ENCODE data around the gene IGSF8.

Gene IGSF8

DNA sequence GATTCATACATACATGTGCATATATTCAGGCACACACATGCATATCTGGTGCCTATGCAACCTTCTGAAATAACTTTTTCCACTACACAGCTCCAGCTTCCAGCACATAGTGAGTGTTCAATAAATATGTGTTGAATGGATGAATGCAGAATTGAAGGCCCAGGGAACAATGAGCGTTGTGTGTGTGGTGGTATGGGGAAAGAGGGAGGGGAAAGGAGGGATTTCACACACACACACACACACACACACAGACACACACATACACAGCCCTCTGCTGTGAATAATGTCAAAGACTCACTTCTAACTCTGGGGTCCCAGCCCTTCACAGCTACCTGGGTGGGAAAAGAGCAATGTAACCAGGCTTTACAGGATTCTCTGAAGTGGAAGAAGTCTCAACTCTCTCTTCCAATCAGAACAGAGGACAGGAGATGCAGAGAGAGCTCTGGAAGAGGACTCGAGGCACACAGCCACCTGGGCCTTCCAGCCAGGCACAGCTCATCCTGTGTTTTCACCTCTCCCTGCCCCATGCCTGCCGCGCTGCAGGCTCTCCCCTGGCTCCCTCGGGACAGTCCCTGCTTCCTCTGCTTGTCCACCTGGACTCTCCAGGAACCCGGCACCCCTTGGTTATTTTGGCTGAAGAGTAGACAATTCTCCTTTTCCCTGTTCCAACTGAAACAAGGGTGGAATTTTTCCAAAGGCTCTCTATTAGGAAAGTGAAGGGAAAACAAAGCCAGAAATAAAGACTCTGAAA is 5.4 kb upstream of the IGSF8 start:
- no peak for DNase-seq

DNA sequence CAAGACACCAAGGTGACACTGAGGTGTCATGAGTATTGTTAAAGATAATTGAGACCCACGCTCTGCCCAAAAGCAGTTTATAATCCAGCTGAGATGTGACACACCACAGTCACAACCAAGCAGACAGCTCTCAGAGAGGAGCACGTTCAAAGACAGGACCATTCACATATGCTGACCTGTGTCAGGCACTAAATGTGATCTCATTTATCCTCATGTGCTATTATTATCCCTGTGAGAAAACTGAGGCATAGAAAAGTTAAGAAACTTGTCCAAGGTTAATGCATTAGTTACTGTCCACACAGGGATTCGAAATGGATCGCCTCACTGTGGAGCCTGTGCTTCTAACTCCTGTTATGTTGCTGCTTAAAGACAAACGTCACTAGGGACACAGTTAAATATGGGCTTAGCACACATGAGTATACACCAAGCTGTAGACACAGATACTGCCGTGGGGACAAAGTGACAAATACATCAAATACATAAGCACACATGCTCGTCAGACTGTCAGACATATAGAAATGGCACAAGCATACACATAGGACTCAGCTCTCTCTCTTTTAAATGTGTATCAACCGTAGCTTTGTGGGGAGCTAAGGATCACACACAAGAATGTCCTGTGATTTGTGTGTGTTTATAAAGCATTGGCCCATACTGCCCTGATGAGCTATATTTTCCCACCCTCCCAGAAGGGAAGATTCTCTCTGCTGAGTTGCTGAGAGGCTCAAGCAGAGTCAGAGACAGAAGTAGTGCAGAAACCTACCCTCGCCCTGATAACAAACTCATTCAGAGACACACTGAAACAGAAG is 3.5 kb upstream of the IGSF8 start:
- no peak for DNase-seq

DNA sequence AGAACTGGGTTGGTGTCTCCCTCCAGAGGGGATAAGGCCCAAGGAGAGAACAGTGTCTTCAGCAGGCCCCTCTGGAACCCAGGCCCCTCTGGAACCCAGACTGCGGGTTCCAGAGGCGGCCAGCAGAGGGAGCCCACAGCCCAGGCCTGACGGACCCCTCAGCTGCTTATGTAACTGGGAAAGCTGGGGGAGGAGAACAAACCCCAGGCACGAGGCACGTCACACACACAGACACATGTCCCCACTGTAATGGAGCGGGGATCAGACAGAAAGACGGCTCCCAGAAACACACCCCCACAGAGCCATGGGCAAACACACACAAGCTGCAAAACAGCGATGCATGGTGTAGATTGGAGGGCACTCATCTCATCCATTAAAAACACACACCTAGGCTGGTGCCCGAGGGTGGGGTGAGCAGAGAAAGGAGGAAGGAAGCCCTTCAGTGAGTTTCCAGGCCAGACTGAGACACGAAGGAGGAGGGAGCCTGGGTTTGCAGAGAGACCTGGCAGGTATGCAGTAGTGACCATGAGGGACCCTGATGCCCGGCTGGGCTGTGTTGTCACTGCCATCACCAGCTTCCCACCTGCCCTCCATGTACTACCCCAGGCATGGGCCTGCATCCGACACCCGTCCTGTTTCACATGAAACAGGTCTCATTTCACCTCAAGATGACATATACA is 2.8 kb upstream of the IGSF8 start:
- peak; percentile 74 for DNase-seq

DNA sequence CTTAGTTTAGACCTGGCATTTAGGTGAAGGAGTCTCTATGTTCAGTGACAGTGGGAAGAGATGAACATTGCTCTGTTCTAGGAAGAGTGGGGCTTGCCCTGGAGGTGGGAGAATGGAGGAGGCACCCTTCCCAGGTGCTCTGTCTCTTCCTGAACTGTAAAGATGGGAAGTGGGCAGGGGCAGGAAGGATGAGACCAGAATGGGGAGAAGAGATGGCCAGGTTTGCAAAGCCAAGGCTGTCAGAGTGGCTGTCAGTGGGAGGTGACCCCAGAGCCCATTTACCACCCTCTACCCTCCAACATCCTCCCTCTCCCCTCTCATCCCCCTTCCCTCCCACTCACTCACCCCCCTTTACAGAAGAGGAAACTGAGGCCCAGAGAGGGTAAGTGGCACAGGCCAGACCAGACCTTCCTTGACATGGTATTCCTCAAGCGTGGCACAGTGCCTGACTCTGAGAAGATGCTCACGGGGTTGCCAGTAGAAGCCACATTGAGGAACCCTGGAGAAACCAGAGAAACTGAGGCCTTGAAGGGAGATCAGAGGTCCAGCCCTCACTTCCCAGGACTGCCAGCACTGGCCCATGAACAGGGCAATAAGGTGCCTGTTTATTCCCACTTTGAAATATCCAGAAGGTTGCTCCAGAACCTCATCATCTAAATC is 1.4 kb upstream of the IGSF8 start:
- DNase-seq = no peak

DNA sequence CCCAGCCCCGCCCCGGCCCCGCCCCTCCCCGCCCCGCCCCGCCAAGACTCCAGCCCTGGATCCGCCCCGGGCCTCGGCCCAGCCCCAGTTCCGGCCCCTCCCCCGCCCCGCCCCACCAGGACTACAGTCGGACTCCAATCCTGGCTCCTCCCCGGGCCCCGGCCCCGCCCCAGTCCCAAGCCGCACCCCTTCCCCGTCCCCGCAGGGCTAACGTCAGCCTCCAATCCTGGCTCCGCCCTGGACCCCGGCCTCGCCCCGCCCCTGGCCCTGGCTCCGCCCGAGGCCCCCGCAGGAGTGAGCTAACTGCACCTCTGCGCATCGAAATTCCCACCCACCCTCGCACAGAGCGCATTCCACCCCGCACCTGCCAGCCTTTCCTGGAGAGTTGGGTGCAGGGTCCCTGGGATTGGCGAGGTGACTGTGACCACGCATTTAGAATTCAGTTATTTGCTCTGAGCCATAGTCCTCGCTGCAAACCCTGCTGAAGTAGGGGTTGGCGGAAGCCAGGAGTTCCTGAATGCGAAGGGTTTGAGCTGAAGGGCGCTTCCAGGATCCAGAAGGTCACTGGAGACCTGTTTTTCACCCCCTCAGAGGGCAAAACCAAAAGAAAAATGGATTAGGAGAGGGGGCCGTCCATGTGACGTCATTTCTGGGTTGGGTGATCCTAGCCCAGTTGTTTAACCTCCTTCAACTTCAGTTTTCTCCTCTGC is 588 bp upstream of the IGSF8 start:
- peak; percentile 98 for DNase-seq

DNA sequence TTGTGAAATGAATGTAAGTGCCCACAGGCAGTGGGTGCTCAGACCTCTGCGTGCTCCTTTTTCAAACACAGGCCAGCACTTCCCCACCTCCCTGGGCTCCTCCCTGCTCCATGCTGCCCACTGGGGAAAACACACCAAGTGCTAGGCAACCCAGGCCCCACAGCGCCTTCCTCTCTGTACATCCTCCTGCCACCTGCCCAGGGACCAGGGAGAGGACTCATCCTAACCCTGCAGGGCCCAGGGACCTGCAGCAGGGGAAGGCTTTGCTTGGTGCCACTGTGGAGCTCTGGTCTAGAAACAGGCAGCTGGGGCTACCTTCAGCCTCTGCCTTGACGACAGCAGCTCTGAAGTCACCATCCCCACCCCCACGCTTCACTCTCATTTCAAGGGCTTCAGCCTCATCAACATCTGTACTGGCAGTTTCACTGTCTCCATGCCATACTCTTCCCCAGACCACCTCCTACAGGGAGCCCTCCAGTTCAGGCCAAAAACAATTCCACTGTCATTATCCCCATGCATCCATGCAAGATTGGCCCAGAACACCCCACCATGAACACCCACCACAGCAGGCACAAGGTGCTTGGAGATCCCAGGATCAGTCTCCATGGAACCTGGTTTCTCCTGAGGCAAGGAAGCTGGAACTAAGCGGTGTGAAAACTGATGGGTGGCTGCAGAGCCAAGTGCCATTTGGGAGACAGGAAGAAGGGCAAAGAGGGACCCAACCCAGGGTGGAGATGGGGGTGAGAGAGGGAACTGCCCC is 1.1 kb downstream of the IGSF8 start:
- DNase-seq = no peak

DNA sequence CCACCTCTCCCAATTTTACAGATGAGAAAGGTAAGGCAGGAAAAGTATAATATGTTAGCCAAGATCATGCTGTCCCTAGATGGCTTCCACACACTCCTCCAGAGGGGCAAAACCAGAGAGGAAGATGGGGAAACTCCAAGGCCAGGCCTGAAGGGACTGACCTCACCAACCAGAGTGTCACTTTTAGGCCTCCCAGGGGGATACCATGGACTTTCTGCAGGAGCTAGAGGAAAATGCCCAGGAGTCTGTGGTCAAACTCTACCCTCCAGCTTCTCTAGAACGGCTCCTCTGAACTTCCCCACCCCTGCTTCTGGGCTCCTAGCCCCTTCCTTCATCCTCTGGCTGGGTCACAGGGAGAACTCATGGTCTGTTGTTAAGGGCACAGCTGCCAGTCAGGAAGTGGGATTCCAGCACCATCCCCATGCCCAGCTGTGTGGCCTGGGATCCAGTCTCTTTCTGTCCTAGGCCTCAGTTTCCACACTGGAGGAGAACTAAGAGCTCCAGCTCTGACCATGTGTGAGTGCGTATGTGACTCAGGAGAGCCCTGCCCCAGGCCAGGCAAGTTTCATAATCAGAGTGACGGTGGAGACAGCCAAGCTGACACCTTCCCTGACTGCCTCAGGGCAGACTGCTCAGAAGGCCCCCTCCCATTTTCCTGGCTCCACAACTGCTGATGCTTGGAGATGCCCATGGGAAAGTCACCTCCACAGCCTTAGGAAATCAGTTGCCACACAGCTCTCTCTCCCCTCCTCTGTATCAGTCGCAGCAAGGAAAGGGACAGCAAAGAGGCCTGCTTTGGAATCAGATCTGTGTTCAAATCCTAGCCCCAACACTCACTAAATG is 1.9 kb downstream of the IGSF8 start:
- DNase-seq = no peak

DNA sequence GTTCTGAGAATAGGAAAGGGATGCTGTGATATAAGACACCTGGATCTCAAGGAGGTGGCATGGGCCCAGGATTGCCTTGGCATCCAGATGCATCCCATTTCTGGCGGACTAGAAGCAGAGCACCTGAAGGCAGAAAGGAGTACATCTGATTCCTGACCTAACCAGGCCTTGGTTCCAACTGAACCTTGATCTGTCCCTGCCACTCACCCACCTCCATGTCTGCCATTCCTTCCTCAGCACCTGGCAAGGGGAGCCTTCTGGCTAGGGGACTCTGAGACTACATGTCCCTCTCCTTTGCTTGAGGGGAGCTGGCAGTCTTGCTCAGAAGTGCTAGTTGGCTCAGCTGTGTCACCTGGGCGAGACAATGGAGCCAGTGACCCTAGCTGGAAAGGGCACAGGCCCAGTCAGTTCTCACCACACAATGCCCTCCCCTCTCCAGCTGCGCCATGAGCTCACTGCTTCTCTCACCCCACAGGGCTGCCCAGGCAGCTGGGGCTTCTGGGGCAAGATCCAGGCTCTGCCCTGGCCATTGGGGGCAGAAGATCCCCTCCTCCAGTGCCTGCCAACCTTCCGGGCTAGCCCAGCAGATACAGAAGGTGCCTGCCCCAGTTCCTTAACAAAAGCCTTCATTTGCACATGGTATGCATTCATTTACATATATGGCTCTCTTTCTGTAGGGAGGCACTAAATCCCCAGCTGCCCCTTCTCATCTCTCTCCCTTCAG is 2.9 kb downstream of the IGSF8 start:
- DNase-seq = no peak

DNA sequence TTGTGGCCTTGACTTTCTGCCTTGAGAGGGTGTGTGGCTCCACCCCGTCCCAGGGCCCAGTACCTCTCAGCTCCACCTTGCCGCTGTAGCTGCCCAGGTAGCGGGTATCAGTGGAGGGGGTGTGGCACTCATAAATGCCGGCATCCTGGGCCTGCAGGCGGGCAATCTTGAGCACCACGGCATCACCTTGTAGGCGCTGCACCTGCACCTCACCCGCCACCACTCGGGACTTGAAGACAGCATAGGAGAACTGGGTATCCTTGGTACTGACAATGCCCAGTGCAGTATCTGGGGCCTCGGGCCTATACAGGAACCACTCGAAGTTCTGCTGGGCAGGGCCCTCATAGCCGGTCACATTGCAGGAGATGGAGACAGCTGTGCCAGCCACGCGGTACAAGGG is 3.6 kb downstream of the IGSF8 start:
- no peak for DNase-seq

DNA sequence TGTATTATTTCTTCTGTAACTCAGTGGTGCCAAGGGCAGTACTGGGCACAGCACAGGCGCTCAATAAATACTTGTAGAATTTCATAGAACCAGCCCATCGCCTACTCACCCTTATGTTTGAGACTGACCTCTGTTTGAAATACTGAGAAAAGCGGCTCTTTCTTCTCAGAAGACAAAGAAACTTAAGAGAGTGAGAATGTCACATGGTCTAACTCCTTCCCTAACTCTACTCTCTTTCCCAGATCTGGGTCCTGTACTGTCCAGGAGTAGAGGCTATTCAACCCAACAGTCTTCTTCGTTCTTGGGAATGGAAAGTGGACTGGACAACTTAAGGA is 4.2 kb downstream of the IGSF8 start:
- no peak for DNase-seq

DNA sequence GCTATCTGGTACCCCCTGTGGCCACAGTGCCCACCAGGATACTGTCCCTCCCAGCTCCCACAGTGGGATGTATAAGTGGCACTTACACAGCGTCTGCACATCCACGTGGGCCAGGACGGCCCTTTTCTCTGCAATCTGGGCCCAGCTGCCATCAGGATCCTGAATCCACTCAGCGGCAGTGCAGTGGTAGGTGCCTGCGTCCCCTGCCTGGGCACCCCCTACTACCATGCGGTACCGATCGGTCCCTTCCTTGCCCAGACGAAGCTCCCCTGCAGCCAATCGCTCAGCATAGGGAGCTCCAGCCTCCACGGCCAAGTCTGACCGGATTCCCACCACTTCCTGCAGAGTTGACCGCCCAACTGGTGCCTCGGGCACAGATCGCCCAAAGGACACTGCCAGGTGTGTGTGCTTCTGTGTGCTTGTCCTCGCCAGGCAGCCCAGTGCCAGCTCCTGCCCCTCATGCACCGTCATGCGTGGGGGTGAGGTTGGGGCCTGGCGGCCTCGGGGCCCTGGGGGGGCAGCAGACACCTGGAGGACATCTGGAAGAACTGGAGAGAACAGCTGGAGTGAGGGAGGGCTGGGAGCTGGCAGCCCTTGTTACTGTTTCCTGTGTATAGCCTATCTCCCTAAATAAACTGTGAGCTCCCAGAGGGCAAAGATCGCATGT is 4.7 kb downstream of the IGSF8 start:
- DNase-seq = no peak

DNA sequence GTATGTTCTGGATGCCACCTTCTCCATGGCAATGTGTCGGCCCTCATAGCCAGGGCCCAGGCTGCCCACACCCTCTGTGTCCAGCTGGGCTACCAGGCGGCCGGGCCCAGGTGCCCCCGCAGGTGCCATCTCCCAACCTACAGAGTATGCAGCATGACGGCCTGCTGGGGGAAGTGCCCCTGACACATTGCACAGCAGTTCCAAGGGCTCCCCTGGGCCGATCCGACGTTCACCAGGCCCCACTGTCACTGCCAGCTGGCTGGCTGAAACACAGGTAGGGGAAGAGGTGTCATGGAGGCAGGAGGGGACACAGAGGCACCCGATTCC is 5.4 kb downstream of the IGSF8 start:
- no peak for DNase-seq

DNA sequence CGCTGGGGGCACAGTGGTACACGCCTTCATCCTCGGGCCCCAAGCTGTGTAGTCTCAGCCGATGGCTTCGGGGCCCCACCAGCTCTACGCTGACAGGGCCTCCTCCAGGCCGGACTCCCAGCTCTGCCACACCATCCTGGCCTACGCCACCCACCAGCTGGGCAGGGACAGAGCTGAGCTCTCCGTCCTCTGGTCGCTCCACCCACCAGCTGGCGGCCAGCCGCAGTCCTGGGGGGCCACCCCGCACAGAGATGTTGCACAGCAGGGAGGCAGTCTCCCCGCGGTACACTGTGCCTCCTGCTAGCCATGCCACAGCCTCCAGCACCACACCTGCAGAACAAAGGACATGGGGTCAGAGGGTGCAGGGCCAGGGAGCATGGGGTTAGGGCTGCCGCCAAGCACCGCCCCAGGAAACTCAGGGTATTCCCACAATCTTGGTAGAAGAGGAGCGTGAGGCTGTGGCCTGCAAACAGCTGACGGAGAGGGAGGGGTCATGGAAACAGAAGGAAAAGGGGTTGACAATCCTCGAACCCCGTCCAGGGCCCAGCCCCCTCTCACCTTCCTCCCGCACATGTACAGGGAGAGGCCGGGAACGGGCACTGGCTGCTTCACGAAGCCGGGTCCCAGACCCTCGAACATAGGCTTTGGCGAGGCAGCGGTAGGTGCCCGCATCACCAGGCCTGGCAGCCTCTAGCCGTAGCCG is 5.9 kb downstream of the IGSF8 start:
- DNase-seq = no peak

DNA sequence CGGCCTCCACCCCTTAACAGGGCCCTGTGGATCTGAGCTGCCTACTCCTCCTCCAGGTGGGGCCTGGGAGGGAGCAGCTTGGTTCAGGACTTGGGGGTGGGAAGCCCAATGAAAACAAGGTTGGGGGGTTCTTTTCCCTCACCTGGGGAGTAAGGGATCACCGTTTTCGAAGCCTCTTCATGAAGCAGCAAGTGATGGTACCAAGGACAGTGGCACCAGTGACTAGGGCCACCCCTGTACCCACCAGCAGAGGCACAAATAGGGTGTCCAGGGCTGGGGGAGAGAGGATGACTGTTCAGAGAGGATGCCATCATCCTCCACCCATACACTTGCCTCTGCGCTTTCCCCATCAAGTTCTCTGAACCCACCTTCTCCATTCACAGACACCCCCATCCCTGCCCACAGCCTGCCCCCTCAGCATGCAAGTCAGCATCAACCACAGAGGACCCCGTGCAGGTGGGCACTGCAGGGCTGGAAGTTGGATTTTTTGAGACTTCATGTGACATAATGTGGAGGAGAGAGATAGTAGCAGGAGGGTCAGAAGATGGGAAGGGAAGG is 6.7 kb downstream of the IGSF8 start:
- no peak for DNase-seq

DNA sequence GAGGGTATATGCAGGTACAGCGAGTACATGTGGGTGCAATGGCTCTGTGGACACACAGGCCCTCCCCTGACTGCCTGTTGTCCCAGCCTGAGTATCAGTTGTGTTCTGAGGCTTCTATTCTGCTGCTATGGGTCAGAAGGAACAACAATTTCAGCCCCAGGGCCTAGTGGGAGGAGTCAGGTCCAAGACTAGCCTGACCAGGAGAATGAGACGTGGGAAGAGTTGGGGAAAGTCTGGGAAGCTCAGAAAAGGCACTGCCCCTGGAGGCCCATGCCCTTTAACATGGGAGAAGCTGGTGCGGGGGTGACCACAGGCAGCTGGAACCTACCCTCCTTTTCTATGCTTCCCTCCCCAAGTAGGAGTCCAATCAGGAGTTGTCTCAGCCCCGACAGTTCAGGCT is 7.7 kb downstream of the IGSF8 start:
- DNase-seq = no peak

DNA sequence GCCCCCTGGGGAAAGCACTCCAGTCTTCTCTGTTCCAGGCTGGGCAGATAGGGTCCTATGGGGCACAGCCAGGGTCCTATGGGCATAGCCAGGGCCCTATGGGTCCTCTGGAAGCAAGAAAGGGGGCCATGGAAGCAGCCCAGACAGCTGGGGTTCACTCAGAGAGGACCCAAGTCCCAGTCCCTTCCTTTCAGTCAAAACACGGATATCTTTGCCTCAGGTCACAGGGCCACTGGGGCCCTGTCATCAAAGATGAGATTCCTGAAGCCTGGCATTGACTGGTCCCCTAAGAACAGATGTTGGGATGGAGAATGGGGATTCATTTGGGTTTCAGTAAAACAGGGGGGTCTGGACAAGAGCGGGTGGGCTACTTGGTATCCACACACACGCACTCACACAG is 8.5 kb downstream of the IGSF8 start:
- DNase-seq = no peak

DNA sequence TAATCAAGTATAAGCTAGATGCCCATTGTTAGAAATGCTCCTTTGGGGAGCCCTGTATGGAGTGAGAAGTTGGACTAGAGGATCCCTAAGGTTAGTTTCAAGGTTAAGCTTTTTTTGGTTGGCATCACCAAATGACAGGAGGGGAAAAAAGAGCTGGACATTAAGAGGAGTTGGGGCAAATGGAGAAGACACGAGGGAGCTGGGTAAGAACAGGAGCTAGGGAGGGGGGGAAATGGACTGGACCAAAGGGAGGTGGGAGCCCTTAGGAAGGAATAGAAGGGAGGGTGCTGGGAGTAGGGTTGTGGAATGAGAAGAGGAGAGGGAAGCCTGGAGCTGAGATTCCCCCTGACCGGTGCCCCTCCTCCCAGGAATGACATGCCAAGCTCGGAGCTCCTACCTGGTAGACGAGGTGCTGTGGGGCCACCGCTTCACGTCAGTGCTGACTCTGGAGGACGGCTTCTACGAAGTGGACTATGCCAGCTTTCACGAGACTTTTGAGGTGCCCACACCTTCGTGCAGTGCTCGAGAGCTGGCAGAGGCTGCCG is 11.2 kb downstream of the IGSF8 start:
- DNase-seq = no peak

DNA sequence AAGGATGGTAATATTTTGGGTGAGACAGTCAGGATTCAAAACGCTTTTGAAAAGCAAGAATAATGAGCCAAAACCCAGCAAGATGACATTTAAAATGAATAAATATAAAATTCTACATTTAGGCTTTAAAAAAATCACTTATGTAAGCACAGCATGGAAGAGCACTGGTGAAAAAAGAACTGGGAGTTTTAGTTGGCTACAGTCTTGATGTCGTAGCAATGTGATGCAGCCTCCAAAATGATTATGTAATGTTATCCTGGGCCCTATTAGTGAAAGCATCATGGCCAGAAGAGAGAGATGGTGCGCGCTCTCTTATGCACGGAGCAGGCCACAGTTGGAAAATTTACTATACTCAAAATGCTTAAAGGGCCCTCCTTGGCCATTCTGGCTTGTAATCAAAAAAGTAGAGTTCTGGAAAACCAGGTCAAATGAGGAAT is 11.9 kb downstream of the IGSF8 start:
- no peak for DNase-seq

Measured in NCI-H2107 (cell line).